HG03521 (cell line): ENCODE results near the gene C15orf39.
"Not testable (repeated sequence)": the region's sequence is repeated elsewhere in the genome, so short reads cannot be mapped to it uniquely, and the experiment has no call there.

ENCODE experiments used
- ATAC-seq: cut with Tn5 transposase; IDR thresholded peaks from one replicate; pipeline ENCODE4 v1.9.1; 2021; ENCODE audit warnings: mild to moderate bottlenecking, moderate library complexity; ENCODE audit not compliant: unreplicated experiment

Gene C15orf39

GRCh38 chr15:75229191-75230015, 27.7 kb downstream of the C15orf39 start:
- no peak for ATAC-seq

- no peak for ATAC-seq
These were observed 28.3 kb downstream of the C15orf39 start for GRCh38 chr15:75230016-75230343.

GRCh38 chr15:75230551-75231371, 29.1 kb downstream of the C15orf39 start:
- ATAC-seq: no peak

GRCh38 chr15:75231836-75232235, 30.2 kb downstream of the C15orf39 start:
- no peak for ATAC-seq

GRCh38 chr15:75232252-75232813, 30.7 kb downstream of the C15orf39 start:
- no peak for ATAC-seq

GRCh38 chr15:75232826-75233503, 31.3 kb downstream of the C15orf39 start:
- no peak for ATAC-seq

- ATAC-seq: no peak
These were observed 32.0 kb downstream of the C15orf39 start for GRCh38 chr15:75233504-75234190.

- ATAC-seq: no peak
These were observed 32.6 kb downstream of the C15orf39 start for GRCh38 chr15:75234191-75234810.

GRCh38 chr15:75235051-75235673, 33.5 kb downstream of the C15orf39 start:
- no peak for ATAC-seq

GRCh38 chr15:75235760-75236729, 34.4 kb downstream of the C15orf39 start:
- ATAC-seq: no peak

GRCh38 chr15:75237316-75237982, 35.8 kb downstream of the C15orf39 start:
- ATAC-seq: no peak

GRCh38 chr15:75238150-75238549, 36.5 kb downstream of the C15orf39 start:
- no peak for ATAC-seq

GRCh38 chr15:75245741-75246140, 44.1 kb downstream of the C15orf39 start:
- ATAC-seq: not testable (repeated sequence)

- not testable (repeated sequence) for ATAC-seq
These were observed 47.3 kb downstream of the C15orf39 start for GRCh38 chr15:75248991-75249390.

GRCh38 chr15:75249726-75250125, 48.0 kb downstream of the C15orf39 start:
- no peak for ATAC-seq

- not testable (repeated sequence) for ATAC-seq
These were observed 49.7 kb downstream of the C15orf39 start for GRCh38 chr15:75251343-75251742.

GRCh38 chr15:75252285-75252684, 50.6 kb downstream of the C15orf39 start:
- not testable (repeated sequence) for ATAC-seq

GRCh38 chr15:75258034-75258433, 56.4 kb downstream of the C15orf39 start, which contains the start of gene GOLGA6C:
TSS of gene GOLGA6C (plus strand) at chr15:75258334. CDS start at chr15:75258599, 265 bp downstream.
- not testable (repeated sequence) for ATAC-seq
